HG03095 (cell line): Measurements from ENCODE around the gene NOS1AP.

Experiments used
- ATAC-seq: cut with Tn5 transposase; IDR thresholded peaks from one replicate; pipeline ENCODE4 v1.9.1; 2021; ENCODE audit warnings: moderate library complexity; ENCODE audit not compliant: unreplicated experiment

Gene NOS1AP

DNA sequence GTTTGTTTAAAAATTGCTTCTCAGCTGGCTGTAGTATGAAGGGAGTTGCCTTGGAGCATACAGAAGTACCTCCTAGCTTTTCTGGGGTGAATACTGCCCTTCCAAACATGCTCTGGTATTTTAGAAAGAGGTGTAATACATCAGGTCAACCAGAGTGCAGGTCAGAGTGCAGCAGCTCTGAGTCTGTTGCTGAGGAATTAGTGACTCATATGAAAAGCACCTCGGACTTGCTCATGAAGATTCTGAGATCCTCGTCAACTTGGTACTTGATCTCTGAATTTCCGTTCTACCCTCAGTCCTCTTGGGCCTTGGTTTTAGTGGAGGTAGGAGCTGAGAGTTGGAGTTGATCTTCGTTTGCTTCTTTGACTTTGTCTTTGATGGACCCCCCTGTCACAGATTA, 67.3 kb downstream of the NOS1AP start:
- ATAC-seq: no peak

DNA sequence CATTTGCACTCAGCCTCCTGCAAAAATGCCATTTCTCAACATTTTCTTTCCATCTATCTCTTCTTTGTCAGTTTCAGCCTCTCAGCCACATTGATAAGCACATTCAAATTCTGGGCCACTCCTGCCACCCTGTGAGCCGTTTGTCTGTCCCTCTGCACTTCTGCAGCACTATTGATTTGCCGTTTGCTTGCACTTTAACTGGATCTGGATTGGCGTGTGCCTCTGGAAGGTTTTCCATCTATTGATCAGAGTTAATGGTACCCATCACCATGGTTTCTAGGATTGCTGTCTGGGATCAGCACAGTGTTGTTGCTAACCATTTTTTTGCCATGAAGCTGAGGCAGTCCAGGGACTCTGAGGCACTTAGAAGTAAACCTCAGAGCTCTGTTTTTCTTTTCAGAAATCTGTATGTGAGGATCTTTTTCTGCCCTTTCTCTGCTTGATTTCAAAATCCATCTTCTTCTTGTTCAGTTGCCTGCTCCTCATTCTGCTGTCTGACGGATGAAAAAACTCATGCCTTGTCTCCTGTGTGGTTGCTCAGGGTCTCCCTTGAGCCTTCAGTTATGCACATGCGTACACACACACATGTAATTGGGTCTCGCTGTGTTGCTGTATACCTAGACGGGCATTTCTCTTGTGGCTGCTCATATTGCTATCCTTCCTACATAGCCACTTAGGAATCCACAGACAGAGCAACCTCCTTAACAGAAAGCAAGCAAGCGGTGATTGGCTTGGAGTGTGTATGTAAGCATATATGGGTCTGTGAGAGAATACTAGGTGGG, 67.9 kb downstream of the NOS1AP start:
- ATAC-seq: no peak

DNA sequence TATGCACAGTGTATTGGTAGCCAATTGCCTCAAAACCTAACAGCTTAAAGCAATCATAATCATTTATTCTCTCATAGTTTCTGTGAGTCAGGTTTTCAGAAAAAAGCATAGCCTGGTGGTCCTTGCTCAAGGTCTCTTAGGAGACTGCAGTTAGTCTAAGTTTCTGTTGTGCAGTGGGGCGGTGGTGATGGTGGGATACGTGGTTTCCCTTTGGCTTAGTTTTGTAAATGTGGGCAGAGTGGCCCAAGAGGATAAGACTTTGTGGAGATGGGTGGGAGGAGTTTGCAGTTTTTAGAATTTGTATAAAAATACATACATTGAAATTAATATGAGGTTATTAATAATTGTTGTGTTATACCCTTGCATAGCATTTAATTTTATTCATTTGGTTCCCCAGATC, 68.6 kb downstream of the NOS1AP start:
- ATAC-seq: no peak

GRCh38 chr1:162138599-162139181, 69.2 kb downstream of the NOS1AP start:
- ATAC-seq: no peak

- ATAC-seq: no peak
These were observed 69.7 kb downstream of the NOS1AP start for GRCh38 chr1:162139211-162139610.

- no peak for ATAC-seq
These were observed 72.0 kb downstream of the NOS1AP start for GRCh38 chr1:162141281-162142054.

DNA sequence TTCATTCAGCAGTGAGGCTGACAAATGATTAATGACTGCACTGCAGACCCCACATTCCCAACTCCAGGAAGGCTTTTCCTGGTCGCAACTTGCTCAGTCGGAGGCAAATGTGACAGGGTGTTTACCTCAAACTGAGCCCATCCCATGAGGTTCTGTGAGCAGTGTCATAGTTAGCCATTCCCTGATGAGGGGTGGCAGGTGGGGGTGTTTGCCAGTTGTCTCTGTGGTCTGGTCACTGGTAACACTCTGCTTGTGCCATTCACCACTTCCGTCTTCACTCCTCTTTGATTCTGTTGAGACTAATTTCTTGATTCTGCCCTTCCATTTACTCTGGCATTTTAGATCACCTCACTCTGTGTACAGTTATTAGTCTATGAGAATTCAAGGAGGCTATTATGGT, 73.5 kb downstream of the NOS1AP start:
- ATAC-seq: no peak

- ATAC-seq: no peak
These were observed 74.8 kb downstream of the NOS1AP start for GRCh38 chr1:162144268-162144667.

DNA sequence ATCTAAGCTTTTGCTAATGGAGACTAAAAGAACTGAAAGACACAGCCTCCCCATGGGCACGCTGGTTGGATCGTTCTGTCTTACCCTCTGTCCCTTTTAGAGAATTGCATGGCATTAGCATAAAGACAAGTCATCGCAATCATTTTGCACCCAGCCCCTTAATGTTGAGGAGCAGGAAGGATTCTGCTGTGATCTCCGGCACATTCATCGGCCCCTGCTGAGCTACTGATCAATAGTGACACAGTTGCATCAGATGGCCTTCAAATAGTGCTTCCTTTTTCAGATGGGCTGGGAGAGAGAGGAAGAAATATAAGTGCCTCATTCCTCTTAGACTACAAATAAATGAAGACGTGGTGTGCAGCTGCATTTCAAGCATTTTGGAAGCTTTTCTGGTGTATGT, 75.4 kb downstream of the NOS1AP start:
- ATAC-seq: no peak

GRCh38 chr1:162145280-162145965, 75.9 kb downstream of the NOS1AP start:
- no peak for ATAC-seq

DNA sequence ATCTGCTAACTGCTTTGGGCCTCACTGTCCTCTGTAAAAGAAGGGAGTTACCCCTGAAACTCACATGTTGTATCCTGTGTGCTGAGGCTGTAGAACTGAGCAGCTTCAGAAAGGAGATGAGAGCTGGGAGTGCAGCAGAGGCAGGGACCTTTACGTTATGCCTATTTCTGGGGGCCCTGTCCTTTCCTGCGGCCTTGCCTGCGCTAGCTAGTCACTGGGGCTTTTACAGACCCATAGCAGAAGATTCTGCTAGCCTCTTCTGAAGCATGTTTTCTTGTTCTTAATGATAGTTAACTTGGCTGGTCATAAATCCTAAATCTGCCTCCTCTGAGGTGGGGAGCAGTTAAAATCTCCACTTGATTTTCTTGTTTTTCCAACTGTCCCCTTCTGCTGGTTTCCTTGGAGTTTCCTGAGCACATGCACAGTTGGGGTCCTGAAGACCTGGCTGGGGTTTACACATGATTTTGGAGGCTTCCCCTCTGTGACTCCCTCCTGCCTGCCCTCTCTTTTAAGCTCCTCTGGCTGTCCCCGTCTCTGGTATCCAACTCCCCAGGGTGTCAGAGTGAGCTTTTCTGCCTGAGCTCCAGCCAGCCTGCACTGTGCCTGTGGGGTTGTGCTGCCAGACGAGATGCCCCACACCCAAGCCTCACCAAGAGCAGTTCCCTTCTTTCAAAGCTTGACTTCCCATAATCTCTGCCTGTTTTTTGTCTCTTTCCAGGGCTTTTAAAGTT, 76.6 kb downstream of the NOS1AP start:
- no peak for ATAC-seq

DNA sequence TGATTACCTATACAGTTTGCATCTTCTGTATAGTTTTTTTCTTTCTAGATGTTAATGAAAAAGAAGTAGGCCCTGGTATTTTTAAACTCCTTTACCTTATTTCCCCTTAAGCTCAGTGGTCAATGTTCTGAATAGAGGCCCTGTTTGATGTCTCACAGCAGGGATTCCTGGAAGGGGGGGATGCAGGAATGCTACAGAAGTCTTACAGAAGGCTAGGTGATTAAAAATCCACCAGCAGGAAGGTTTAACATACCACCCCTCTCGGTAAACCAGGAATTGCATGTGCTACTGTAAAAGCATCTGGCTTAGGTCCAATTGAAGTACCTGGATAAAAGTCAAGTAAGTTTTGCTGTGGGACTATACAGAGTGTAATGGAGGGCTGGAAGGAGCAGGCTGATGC, 78.3 kb downstream of the NOS1AP start:
- ATAC-seq: no peak

- no peak for ATAC-seq
These were observed 80.6 kb downstream of the NOS1AP start for GRCh38 chr1:162150112-162150511.

DNA sequence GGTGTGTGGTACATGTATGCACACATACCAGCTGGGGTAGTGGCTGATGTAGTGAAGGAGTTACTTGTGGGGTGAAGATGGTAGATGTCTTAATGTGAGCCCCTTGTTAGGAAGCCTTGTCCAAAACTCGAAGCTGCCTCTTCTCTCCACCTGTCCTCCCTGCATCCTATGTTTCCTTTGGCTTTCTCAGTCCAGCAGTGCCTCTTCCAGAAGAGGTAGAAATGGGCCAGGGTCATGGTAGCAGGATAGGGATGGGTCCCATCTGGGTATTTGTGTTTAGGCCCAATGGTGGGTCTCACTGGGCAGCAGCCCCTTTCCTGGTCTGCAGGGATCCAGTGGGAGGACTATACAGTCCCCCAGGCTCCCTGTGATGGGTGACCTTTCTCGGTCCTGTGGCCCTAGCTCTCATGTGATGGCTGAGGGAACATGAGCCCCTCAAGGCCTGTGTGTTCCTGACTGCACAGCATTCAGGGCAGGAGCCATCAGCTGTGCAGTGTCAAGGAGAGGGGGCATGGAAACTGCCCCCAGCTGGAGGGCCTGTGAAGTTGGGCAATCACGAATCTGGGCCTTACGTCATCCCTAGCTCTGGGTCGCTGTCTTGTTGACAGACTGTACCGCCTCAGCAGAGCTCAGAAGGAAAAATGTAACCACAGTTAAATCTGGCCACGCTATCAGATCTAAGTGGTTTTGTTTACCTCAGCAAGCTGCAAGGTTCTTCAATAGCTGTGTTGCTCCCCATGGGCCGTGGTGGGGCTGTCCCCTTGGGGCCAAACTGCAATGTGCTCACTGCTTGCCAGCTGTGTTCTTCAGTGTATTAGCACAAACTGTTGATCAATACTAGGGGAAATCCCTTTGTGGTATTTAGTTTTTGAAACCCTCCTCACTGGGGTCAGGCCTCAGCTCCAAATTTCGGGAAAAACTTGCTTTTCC, 82.7 kb downstream of the NOS1AP start:
- ATAC-seq: peak; percentile 60

- no peak for ATAC-seq
These were observed 83.9 kb downstream of the NOS1AP start for GRCh38 chr1:162153374-162153773.

DNA sequence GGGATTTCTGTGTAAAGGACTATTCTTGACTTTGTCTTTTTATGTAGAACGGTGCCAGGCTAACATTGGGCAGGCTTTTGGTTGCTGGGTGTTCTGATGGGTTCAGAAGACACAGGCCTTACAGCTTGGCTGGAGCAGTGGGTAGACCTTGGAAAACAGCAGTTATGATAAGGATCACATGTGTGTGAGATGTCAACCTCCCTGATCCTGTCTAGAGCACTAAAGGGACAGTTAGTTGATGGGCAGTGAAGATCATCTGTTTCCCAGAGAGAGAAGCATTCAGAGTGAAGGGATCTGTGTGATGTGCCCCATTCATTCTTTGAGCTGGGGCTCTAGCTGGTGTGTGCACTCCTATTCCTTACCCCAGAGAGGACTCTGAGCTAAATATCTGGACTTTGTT, 88.0 kb downstream of the NOS1AP start:
- ATAC-seq: no peak

DNA sequence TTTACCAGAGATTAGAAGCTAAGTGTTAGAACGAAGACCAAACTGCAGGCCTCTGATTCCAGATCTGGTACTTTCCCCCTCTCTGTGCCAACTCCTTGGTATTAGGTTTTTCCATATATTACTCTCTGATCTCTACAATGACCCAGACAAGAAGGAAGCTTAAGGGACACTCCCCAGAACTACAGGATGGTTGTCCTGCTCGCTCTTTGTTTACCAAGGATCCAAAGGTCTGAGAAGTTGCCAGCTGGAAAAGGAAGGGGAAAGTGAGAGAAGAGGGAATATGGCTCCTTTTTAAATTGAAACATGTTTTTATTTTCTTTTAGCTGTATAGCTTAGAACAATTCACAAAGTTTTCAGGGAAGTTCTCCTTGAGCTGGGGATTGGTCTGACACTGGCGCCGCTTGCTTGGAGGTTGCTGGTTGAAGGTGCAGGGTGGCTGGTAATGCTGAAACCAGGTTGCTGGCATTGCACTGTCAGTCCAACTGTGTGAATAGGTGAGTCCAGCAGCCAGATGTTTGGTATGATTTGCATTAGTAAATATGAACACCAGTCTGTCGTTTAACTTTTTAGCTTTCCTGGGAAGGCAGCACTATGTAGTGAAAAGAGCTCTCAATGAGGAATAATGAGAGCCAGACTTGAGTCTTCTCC, 89.3 kb downstream of the NOS1AP start:
- no peak for ATAC-seq

- ATAC-seq: no peak
These were observed 90.0 kb downstream of the NOS1AP start for GRCh38 chr1:162159515-162159914.

- ATAC-seq: no peak
These were observed 92.5 kb downstream of the NOS1AP start for GRCh38 chr1:162161916-162162550.
